ENCODE data around the gene FGGY. TPM values are rescaled to one million over a fixed set of nuclear protein-coding genes. Genes with fewer than 3 reads are reported as not detected.

Gene FGGY
- total RNA-seq, 1 experiment from 2014 or later: 14.2 TPM

DNA sequence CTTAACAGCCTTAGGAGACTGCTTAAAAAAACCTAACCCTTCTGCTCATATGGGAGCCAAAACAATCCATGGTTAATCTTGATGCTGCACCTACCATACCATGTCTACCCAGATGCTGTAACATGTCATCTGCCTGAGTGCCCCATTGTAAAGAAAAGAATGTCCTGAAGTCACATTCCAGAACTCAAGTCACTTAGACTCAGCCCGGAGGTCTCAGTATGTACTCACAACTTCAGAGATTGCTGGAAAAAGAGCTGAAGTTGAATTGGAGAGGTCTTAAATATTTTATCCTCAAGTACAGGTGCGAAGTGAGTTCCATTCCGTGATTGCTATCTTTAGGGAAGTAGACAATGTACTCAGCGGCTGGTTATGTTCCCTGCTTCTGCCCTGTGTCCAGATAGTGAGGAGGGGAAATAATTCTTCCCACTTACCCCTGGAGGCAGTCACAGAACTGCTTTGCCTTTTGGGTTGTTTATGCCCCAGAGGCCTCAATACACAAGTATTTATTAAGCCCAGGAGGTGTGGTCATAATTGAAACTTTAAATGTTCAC lies 460.4 kb downstream of the FGGY start:
- no peak for DNase-seq (ENCODE audit: low spot score)

DNA sequence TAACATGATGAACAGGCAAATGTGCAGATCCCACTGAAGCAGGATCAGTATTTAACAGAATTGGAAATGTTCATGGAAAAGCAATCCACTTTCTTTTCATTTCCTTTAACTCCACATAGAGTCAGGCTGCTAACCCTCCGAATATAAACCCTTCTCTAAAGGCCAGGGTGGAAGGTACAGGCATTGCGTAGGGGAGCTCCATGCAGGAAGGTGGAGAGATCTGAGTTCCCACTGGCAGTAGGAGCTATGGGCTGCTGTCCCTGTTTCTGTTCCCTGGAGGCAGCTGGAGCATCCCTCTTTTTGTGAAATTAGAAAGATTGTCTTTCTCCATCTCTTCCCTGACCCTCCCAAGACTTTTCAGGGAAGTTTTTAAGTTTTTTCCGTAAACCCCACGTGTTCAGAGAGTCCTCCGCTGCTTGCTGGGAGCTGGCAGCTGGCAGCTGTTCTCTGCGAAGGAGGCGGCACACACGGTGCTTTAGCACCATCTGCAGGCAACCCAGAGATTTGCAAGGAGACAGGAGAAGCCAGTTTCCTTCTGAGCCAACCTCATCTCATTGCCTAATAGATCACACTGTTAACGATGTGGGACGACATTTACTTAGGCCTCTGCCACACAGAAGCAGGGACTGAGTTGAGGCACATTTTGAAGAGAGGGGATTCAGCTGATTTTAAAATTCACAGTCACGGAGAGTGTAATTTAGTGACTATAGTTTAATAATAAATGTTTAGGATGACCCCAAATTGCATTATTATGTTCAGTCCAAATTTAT lies 462.4 kb downstream of the FGGY start:
- peak; percentile 90 for DNase-seq (ENCODE audit: low spot score)

DNA sequence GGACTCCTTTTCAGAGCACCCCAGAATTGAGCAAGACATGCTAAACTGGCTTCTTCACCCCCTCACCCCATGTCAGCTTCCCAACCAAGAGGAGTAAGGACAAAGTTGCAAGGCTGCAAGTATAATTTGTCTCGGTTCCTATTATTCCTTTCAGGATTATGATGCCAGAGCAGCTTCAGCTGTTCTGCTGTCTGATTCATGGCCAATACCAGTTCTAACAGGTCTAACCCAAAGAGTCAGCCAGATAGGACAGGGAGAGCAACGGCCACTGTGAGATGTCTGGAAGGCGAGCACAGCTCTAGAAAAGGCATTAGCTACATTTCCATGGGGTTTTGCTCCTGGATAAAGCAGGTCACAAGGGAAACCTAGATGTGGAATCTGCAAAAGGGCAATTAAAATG lies 464.5 kb downstream of the FGGY start:
- DNase-seq (ENCODE audit: low spot score): no peak

DNA sequence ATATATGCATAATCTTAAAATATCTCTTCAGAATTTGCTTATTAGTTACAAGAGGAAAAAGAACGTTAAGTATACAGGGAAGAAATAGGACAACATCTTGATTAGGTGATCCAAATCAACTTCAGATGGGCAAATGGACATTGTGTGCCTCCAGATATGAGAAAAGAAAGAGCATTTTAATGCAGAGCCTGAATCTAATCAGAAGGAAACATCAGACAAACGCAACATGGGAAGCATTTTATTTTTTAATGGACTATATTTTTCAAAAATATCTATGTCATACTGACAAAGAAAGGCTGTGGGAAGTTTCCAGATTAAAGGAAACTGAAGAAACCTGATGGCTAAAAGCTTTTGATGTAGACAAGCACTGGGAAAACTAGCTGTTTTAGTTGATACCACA lies 466.5 kb downstream of the FGGY start:
- DNase-seq (ENCODE audit: low spot score): no peak

DNA sequence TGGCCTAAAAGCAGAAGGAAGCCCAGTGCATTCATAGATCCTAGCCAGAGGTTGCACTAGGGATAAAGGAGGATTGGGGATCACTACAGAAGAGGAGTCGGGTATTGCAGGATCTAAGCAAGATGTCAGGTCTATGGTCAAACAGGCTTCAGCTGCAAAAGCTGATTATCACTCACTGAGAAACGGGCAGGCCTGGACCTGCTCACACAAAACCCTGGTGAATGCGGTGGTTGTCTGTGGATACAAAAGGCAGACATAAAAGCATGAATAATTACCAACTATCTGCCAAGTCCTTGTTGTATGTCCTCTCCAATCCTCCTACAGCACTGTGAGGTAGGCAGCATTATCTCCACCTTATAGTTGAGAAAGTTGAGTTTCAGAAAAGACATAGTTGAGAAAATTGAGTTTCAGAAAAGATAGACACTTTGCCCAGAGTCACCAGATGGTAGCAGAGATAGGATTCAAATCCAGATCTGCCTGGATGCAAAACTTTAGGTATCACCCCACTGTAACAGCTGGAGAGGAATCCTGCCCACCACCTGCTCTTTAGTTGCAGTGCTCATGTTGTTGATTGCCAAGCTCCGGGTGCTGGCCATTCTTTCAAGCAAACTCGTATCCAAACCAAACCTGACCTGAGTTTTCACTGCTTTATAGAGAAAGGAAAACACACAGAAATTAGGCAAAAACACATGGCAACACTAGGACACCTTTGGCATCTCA lies 468.3 kb downstream of the FGGY start:
- no peak for DNase-seq (ENCODE audit: low spot score)

DNA sequence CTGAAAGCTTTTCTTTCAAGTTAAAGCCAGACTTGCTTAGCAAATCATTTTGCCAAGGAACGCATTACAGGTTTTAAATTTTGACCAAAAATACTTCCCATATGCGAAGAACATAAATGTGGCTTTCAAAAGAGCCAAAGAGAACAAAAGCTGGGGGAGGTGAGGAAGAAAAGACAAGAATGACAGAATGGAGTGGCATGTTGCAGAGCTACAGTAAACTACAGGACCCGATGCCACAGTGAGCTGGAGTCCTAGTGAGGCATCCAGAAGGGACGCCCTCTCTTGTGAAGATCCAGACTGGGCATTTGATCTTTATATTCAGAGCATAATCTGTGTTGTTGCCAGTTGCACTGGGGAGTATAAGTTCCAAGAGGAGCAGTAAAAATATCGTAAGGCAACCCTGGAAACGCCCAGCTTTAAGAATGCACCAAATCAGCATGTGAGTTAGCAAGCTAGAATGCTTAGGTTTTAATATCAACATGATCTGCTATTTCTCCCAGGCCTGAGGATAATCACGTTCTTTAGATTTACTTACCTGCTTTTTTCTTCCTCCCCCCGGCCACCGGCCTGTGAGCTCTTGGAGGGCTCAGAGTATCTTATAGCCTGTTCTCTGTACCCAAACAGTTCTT lies 469.4 kb downstream of the FGGY start:
- no peak for DNase-seq (ENCODE audit: low spot score)

DNA sequence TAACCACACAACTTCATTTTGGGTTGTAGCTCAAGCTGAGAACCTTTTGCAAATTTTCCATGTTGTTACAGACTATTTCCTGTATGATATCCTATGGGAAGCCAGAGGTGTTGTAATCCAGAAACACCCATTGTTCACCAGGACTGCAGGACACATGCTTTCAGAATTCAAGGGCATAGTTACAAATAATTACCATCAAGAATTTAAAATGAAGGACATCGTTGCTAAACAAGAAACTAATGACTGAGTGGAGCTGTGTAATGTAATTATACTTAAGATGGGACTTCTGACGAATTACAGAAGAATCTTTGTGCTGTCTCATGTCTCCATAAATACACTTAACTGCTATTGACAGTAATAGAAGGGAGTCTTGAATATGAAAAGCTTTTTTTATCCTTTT lies 470.2 kb downstream of the FGGY start:
- DNase-seq (ENCODE audit: low spot score): no peak

DNA sequence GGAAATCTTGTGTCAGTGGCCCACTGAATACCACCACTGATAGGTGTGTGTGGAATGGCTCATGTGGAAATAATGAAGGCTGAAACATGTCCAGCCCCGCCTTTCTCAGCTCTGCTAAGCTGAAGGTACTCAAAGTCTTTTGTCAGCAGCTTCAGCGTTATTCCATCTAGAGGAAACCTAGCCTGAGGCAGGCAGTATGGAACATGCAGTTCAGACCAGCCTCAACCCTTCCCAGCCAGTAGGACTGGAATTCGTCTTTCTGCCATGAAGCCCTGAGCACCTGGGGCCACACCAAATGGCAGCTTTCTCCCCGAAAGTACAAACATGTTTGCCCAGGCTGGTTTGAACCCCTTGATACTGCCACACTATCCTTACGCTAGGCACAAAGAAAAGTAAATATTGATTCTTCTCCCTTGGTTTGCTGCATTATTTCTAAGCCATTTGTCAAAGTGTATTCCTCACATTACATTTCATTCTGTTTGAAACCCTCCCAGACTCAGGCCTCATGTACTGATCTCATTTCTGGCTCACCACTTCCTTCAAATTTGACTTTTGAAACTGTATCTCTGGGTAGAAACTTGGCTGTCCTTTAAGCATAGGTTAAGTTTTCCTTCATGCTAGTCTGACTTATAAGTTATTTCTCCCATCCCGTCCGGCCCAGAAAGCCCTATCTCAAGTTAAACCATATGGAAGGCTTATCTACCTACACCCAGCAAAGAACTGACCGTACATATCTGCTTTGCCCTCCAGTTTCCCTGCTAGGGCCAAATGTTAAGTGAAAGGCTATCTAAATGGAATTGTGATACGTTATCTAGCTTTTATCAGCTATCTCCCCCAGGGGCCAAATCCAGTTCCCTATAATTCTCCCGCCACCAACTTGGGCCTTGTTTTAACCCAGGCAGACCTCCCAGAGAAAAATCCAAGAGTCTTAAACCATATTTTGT lies 472.2 kb downstream of the FGGY start:
- DNase-seq (ENCODE audit: low spot score): no peak

DNA sequence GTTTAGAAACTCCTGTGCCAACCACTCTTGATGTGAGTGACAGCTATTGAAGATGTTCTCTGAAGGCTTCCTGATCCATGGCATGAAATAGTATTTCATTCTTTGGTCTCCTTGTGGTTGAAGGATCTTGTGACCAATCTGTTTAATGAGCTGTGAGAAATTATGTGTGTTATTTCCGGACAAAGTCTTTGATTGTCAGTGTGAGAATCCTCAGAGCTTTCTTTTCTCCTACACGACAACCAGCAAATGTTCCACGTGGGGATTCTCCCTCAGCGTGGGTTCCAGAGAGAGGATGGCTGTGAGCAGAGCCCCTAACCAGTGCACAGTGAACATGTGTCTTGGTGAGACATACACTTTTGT lies 472.8 kb downstream of the FGGY start:
- no peak for DNase-seq (ENCODE audit: low spot score)

DNA sequence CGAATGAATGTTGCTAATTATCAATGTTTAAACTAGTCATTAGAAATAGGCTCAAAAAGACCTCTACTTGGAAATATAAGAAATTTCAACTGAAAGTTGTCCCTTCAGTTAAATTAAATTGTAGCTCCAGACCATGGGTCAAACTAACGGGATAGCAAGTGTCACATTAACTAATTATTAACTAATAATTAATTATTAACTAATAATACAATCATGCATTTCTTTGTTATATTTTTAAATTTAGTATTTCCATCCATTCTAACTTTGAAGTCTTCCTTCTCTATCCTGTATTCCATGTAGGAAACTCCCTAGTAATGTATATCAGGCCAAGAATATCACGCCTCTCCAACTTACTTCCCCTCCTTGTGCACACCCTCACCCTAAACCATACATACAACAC lies 474.5 kb downstream of the FGGY start:
- no peak for DNase-seq (ENCODE audit: low spot score)

DNA sequence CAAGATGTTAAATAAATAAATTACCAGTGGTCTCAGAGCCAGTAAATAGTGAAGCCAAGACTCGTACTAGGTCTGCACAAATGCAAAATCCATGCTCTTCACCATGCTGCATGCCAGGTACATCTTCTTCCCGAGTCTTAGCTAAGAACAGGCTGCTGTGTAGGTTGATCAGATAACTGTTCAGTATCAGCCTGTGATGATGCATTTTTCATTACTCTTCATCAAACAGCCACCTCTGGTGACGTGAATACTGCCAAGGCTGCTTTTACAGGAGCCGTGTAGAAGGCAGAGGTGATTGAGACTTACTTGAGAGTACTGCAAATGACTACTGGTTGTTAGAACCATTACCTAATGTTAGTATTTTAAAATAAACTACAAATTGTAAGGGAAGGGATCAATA lies 478.6 kb downstream of the FGGY start:
- no peak for DNase-seq (ENCODE audit: low spot score)

DNA sequence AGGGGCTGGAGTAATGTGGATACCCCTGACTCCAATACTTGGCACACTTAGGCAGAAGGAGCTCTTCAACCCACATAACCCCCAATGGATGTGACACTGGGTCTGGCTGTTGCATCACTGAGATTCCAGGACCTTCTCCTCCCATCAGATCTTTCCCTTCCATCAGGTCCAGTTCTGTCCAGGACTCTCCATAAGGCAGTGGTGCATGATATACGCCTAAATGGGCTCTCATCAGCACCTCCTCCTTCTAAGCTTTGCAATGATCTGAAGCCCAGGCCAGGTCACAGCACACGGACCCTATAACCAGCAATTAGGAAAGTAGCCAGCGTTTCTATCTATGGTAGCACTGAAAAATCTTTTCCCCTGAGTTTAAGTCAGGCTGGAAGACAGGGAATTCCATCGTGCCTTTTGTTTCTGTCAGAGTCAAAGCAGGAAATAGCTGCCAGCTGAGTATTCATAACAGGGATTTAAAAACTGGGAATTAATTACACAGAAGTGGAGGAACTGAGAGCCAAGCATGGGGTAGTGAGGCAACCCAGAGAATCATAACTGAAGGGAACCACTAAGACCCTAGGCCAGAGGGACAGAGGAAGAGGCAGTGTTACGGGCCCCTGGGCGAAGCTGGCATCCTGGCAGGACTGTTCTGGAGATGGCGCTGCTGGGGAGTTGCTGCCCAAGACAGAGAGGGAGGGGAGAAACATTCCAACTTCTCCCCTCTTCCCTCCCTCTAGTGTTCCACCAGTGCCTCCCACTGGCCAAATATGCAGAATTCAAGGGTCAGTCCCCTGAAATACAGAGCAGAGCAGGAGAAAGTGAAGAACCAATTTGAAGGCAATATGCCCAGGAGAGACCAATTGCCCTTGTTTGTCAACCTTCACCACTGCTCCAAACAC lies 480.3 kb downstream of the FGGY start:
- DNase-seq (ENCODE audit: low spot score): no peak

DNA sequence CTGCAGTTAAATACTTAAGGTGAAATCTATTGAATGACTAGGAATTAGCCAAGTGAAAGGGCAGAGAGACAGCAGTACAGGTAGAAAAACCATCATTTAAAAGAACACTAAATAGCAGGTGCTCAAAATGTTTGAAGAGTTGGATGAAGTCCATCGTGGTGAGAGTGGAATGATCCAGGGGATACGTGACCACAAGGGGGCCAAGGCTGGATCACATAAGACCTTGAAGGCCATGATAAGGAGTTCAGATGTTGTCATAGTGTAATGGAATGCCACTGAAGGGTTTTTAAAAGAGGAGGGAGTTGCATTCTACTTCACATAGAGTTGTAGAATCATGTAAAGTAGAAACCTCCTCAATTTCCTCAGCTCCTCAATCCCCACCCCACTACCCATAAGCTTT lies 483.1 kb downstream of the FGGY start:
- DNase-seq (ENCODE audit: low spot score): peak; percentile 7

DNA sequence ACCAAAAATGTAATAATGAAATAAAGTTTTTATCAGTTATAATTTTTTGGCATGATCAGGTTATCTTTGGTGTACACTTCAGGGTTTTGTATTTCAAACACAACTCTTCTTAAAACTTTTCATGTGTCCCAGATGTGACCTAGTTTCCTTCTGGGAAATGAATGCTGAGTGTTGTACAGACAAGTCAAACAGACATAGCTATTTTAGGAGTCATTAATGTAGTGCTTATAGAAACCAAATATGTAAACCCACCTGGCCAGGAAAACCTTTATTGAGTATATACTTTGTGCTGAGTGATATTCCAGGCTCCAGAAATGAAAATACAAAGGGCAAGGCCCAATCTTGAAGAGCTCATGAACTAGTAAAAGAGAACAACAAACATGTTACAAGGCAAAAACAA lies 491.9 kb downstream of the FGGY start:
- no peak for DNase-seq (ENCODE audit: low spot score)

DNA sequence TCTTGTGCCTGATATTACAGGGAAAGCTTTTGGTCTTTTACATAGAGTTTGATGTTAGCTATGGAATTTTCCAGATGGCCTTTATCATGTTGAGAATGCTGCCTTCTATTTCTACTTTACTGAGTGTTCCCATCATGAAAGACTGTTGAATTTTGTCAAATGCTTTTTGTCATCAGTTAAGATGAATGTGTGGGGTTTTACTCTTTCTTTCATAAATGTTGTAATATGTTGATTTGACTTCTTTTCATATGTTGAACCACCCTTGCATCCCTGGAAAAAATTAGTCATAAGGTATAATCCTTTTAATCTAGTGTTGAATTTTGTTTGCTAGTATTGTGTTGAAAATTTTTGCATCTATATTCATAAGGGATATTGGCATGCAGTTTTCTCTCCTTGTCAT lies 501.7 kb downstream of the FGGY start:
- no peak for DNase-seq (ENCODE audit: low spot score)

DNA sequence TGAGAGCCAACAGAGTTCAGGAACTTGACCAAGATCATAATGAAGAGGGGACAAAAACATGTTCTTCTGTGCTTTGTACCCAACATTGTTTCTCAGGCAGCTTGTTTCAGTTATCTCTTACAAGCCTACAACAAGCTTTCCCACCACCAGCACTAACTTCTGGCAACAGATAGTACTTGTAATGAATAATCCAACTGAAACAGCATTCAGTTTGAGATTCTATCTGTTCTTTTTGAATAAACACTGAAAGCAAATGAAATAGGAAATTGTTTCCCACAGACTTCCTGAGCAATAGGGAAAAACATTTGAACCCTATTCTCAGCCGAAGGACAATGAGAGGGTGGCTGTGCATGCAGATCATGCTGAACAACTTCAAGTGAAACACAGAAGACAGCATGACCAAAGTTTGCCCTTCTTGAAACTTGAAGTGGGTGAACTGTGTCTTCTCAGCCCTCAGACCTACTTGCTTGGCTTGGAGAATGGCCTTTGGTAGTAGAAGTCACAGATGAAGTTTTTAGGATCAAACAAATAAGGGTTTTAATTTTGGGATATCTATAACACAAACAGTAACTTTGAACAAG lies 506.7 kb downstream of the FGGY start:
- DNase-seq (ENCODE audit: low spot score): no peak

DNA sequence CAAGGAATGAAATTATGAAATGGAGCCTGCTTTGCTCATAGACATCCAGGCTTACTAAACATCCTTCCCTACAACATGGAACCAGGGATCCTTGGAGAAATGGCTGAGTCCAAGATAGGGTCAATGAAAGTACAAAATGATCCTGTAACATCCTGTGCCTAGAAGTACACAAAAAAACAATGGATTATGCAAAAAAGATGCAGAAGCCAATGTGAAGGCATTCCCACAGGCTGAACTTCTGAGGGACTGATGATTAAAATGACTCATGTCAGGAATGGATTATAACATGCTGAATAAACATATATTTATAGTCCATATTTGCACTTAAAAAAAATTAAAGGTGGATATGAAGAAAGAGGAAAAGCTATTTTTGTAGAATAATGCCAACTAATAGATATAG lies 507.4 kb downstream of the FGGY start:
- DNase-seq (ENCODE audit: low spot score): no peak

DNA sequence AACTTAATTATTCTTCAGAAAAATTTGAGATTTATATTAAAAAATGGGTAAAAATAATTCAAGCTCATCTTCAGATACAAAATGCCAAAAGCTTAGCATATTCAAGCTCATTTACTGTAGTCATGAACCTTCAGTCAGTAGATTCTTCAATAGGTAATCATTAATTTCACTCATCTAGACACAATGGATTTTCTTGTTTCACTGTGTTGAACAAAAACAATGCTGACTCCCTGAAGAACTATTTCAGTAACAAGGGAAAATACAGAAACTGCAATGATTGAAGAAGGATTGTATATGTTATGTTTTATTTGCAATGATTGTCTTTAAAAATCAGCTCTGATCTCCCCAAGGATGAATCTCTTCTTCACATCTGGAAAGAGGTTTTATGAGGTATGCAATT lies 508.7 kb downstream of the FGGY start:
- DNase-seq (ENCODE audit: low spot score): no peak
